SIG-M5 treated with dmso at 0.1 percent for 504 hours (cell line): ENCODE data around the gene UNC13B.
A peak's percentile ranks its signal among the peaks of the same experiment; 100 is the strongest.

ENCODE experiments used
- DNase-seq: peaks from one replicate; lab custom pipeline; 2025; ENCODE audit not compliant: unreplicated experiment; lab: John Stamatoyannopoulos, UW

Gene UNC13B

GRCh38 chr9:35422346-35422745, 260.5 kb downstream of the UNC13B start:
- no peak for DNase-seq

DNA sequence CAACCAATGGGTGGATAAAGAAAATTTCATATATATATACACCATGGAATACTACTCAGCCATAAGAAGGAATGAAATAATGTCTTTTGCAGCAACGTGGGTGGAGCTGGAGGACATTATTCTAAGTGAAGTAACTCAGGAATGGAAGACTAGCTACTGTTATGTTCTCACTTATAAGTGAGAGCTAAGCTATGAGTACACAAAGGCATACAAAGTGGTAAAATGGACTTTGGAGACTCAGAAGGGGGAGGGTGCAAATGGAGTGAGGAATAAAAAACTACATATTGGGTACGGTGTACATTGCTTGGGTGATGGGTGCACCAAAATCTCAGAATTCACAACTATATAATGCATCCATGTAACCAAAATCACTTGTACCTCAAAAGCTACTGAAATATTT, 260.9 kb downstream of the UNC13B start:
- no peak for DNase-seq

DNA sequence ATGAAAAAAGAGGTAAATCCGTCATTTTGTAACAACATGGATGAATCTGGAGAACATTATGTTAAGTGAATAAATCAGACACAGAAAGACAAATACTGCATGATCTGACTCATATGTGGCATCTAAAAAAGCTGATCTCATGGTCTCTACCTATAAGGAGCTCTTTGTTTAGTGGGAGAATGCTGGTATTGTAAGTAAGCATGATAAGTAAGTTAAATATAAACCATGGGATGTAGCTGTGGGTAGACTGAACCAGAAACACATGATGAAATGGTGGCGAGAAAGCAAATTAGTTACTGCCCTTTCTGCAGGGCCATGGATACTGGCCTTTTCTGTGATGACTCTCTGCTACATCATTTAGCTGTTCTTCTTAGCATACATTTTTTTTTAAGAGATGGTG, 261.7 kb downstream of the UNC13B start:
- no peak for DNase-seq

DNA sequence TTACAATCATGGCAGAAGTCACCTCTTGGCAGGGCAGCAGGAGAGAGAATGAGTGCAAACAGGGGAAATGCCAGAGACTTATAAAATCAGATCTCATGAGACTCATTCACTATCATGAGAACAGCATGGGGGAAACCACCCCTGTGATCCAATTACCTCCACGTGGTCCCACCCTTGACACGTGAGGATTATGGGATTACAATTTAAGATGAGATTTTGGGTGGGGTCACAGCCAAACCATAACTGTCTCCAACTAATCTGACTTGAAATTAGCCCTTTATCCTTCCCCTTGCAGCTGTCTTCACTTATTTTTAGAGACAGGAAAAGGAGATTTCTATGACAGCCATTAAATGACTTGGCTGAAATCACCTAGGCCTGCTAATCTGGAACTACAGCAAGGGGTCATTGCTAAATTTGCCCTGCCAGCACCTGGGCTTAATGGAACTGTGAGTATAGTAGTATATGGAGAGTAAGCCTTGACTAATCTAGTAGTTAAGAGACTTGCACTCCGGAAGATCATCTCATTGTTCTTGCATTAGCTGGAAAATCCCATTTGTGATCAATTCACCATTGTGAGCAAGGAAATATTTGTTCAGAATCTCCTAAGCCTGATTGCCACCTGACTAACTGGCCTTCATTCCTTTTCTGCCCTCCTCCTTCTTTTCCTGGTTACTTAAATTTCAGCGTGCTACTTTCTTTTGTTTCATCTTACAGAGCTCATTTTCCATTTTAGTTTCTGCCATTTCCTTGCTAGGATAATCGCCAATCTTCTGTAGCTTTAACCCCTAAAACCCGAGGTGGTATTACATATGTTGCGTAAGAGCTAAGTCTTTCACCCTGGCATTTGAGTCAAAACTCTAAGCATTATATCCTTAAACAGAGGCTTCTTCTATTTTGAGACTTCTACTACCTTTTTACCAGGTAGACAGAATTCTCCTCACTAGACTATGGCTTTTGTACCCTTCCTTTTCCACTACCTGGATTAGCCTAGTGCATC, 262.8 kb downstream of the UNC13B start:
- DNase-seq = no peak

- peak; percentile 30 for DNase-seq
Observed at GRCh38 chr9:35426627-35427026, 264.8 kb downstream of the UNC13B start.

GRCh38 chr9:35431467-35431866, 269.7 kb downstream of the UNC13B start:
- DNase-seq = no peak

DNA sequence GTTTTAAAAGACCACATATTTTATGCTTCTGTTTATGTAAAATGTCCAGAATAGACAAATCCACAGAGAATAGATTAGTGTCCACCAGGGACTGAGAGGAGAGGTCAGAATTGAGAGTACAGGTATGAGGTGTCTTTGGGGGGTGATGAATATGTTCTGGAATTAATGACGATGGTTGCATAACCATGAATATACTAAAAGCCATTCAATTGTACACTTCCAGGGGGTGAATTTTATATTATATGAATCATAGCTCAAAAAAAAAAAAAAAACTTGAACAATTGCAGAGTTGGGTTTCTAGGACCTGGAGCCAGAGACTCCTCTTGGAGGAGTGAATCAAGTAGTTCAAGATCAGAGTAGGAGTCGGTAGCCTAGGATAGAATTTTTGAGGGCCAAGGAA, 270.3 kb downstream of the UNC13B start:
- no peak for DNase-seq

GRCh38 chr9:35436933-35437332, 275.1 kb downstream of the UNC13B start:
- DNase-seq = peak; percentile 10

DNA sequence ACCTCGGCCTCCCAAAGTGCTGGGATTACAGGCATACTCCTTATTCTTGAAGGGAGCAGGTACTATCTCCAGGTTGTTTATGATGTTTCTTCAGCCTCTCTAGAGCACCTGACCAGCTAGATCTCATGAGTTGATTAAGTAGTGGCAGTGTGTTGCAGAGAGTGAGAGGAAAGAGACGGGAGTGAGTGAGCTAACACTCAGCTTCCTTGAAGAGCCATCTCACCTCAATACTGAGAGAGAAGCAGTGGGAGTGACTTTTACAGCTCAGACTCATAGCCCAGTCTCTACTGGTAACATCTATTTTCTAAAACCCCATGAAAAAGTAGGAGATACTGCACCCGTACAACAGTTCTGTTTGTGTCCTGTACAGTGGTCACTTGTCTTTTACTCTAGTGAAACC, 284.2 kb downstream of the UNC13B start:
- DNase-seq = no peak

DNA sequence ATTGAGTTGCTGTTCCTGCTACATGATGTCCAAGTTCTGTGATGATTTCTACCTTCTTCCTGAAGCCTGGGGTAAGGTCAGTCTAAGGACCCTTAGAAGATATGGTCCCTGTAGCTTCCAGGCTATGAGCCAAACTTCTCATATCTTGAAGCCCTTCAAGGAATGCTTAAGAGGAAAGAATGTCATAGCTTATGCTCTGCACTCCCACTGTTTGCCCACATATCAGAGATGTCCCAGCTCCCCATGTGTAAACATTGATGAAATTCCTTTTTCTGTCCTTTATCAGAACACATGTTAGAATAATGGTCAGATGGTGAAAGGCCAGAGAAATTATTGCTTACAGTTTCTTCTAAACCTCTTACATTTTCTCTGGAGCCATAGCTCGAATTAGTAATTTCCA, 286.7 kb downstream of the UNC13B start:
- no peak for DNase-seq

DNA sequence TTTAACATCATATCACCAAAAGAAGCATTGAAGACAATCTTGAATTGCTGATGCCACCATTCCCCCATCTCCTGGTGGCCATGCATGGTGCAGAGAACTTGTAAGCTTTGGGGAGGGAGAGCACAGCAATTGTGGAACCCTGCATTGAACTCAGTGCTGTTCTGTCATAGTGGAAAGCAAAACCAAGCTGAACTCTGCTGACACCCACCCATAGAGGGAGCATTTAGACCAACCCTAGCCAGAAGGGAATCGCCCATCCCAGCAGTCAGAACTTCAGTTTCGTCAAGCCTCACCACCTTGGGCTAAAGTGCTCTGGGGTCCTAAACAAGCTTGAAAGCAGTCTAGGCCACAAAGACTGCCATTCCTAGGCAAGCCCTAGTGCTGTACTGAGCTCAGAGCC, 290.7 kb downstream of the UNC13B start:
- DNase-seq = no peak

DNA sequence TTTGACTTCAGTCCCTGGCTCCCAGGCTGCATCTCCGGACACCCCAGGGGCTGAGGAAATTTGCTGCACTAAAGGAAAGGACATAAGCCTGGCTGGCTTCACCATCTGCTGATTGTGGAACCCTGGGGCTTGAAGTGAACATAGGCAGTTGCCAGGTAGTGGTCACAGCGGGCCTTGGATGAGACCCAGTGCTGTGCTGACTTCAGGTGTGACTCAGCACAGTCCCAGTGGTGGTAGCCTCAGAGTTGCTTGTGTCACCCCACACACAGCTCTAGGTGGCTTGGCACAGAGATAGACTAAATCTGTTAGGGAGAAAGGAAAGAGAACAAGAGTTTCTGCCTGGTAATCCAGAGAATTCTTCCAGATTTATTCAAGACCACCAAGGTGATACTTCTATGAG, 292.0 kb downstream of the UNC13B start:
- DNase-seq = no peak
